Nephron progenitor cell (in vitro differentiated cells): Measurements from ENCODE around the gene MACROD2.

Source experiments
- DNase-seq: peaks from one replicate; pipeline ENCODE4 v3.0.0; 2021
- H3K27ac Mint-ChIP-seq: 2 replicates; pipeline ENCODE4 v1.8.0; 2021; ENCODE audit warnings: mild to moderate bottlenecking, moderate library complexity, mixed read lengths
- H3K27me3 Mint-ChIP-seq: 2 replicates; pipeline ENCODE4 v1.8.0; 2021; ENCODE audit warnings: mild to moderate bottlenecking, low read depth, mixed read lengths; ENCODE audit not compliant: poor library complexity
- H3K36me3 Mint-ChIP-seq: 2 replicates; pipeline ENCODE4 v1.8.0; 2021; ENCODE audit warnings: low read depth, mixed read lengths
- H3K4me1 Mint-ChIP-seq: 2 replicates; pipeline ENCODE4 v1.8.0; 2021; ENCODE audit warnings: mixed read lengths
- H3K4me3 Mint-ChIP-seq: 2 replicates; pipeline ENCODE4 v1.8.0; 2021; ENCODE audit warnings: mild to moderate bottlenecking, moderate library complexity, mixed read lengths
- H3K9me3 Mint-ChIP-seq: 2 replicates; pipeline ENCODE4 v1.8.0; 2021; ENCODE audit warnings: mild to moderate bottlenecking, moderate library complexity, mixed read lengths
- TF ChIP-seq, protein P1 (sequence below): fragments of 200-600 bp; sonication (generic); IDR thresholded peaks from 2 replicates; pipeline ENCODE4 v1.5.0; 2021; ENCODE audit warnings: antibody characterized with exemption

Gene MACROD2

DNA sequence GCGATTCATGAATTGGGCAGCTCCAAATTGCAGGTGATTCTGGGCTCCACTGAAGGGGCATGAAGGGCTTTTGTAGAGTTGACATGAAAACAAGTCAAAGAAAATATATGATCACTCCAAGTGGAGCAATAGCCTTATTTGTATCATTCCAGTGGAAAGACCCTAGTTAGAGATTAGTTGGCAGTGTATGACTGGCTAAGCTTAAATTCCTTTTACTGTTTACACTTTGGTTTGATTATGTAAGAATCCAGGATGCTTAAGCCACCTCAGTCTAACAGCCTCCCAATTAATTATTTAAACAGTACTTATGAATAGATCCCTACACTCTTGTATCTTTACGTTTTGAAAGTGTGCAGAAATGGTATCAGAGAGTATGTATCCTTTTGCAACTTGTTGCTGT is 1865.5 kb downstream of the MACROD2 start:
- Mint-ChIP-seq H3K4me3 (no peak overlapping the region), H3K36me3 (no peaks in the 10 kb centered on the region), H3K27ac (no peak overlapping the region), H3K9me3 (no peaks in the 10 kb centered on the region), H3K4me1 (peaks cover 14% of the 10 kb centered on the region), H3K27me3 (peaks cover 6% of the 10 kb centered on the region)
- TF ChIP-seq, protein P1, sequence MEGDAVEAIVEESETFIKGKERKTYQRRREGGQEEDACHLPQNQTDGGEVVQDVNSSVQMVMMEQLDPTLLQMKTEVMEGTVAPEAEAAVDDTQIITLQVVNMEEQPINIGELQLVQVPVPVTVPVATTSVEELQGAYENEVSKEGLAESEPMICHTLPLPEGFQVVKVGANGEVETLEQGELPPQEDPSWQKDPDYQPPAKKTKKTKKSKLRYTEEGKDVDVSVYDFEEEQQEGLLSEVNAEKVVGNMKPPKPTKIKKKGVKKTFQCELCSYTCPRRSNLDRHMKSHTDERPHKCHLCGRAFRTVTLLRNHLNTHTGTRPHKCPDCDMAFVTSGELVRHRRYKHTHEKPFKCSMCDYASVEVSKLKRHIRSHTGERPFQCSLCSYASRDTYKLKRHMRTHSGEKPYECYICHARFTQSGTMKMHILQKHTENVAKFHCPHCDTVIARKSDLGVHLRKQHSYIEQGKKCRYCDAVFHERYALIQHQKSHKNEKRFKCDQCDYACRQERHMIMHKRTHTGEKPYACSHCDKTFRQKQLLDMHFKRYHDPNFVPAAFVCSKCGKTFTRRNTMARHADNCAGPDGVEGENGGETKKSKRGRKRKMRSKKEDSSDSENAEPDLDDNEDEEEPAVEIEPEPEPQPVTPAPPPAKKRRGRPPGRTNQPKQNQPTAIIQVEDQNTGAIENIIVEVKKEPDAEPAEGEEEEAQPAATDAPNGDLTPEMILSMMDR, result no peak
- no peak for DNase-seq

GRCh38 chr20:15862178-15862577 is 1866.9 kb downstream of the MACROD2 start:
- TF ChIP-seq, protein P1, result no peak
- no peaks in the 10 kb centered on the region for H3K36me3 Mint-ChIP-seq
- H3K27me3 Mint-ChIP-seq, result peaks cover 3% of the 10 kb centered on the region
- no peak for DNase-seq
- H3K27ac Mint-ChIP-seq, result no peak overlapping the region
- no peak overlapping the region for H3K4me3 Mint-ChIP-seq
- no peaks in the 10 kb centered on the region for H3K9me3 Mint-ChIP-seq
- peaks cover 10% of the 10 kb centered on the region for H3K4me1 Mint-ChIP-seq

DNA sequence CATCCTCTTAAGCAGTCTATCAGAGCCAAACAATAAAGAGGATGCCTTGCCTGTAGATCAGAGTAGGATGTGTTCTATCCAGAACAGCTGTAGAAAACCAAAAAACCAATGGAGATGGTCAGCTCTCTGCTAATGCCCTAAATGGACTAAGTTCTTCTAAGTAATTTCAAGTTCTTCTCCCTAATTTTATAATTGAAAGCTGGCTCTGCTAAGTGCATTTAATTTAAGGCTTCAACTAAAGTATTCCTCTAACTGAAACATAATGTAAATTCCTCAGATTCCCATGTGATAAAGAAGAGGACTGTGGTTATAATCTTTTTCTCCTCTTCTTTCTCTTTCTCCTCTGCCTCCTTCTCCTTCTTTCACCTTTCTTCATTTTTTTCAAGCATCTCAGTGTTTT is 1868.4 kb downstream of the MACROD2 start:
- Mint-ChIP-seq H3K4me3 (no peak overlapping the region), H3K27me3 (peaks cover 3% of the 10 kb centered on the region), H3K27ac (no peak overlapping the region), H3K36me3 (no peaks in the 10 kb centered on the region), H3K9me3 (no peaks in the 10 kb centered on the region), H3K4me1 (peaks cover 5% of the 10 kb centered on the region)
- TF ChIP-seq, protein P1, result no peak
- DNase-seq, result no peak

- peaks cover 5% of the 10 kb centered on the region for H3K4me1 Mint-ChIP-seq
- TF ChIP-seq, protein P1, result no peak
- H3K36me3 Mint-ChIP-seq, result no peaks in the 10 kb centered on the region
- DNase-seq, result no peak
- no peaks in the 10 kb centered on the region for H3K9me3 Mint-ChIP-seq
- H3K4me3 Mint-ChIP-seq, result no peak overlapping the region
- no peaks in the 10 kb centered on the region for H3K27me3 Mint-ChIP-seq
- H3K27ac Mint-ChIP-seq, result no peak overlapping the region
These were observed 1870.2 kb downstream of the MACROD2 start for GRCh38 chr20:15865553-15865952.

GRCh38 chr20:15866916-15867730 is 1871.8 kb downstream of the MACROD2 start:
- H3K27me3 Mint-ChIP-seq, result no peaks in the 10 kb centered on the region
- H3K36me3 Mint-ChIP-seq, result no peaks in the 10 kb centered on the region
- TF ChIP-seq, protein P1, result no peak
- H3K27ac Mint-ChIP-seq, result no peak overlapping the region
- H3K4me1 Mint-ChIP-seq, result peaks cover 5% of the 10 kb centered on the region
- DNase-seq, result no peak
- H3K9me3 Mint-ChIP-seq, result no peaks in the 10 kb centered on the region
- no peak overlapping the region for H3K4me3 Mint-ChIP-seq

DNA sequence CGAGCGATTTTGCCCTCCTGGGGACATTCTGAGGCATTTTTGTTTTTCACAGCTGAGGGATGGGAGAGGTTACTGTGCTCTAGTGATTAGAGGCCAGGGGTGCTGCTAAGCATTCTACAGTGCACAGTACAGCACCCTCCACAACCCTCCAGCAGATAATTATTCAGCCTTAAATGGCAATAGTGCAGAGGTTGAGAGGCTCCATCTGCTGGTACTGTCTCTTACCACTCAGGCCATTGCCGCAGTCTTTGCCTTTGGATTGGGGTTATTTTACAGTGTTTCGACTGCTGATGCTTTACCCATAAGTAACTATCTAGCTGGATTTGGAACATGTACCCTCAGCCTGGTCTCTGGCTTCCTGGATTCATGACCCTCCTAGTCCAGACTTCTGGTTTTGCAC is 1872.6 kb downstream of the MACROD2 start:
- DNase-seq, result no peak
- TF ChIP-seq, protein P1, result no peak
- Mint-ChIP-seq H3K27ac (no peak overlapping the region), H3K4me3 (no peak overlapping the region), H3K9me3 (no peaks in the 10 kb centered on the region), H3K36me3 (no peaks in the 10 kb centered on the region), H3K27me3 (no peaks in the 10 kb centered on the region), H3K4me1 (peaks cover 5% of the 10 kb centered on the region)
